Psoas muscle (tissue), 8 donors: Measurements from ENCODE around the gene ISCA1. TPM values are rescaled to one million over a fixed set of nuclear protein-coding genes. Genes with fewer than 3 reads are reported as not detected.

Experiments used
- ATAC-seq, 4 donors: fragments of 200-7000 bp; cut with Tn5 transposase; one replicate each; pipeline ENCODE4 v1.9.1; 2020; ENCODE audit warnings: moderate library complexity in 3 of 4, mild to moderate bottlenecking in 2 of 4
- DNase-seq, 2 donors: peaks; one replicate each; pipeline ENCODE4 v3.0.0-alpha.2; 2020
- H3K27ac ChIP-seq: fragments of 200-600 bp; one replicate; pipeline ENCODE4 v1.8.0; 2022
- H3K27me3 ChIP-seq, 3 donors: fragments of 200-600 bp in 1 of 3; one replicate each; pipeline versions ENCODE4 v1.6.1 to v1.8.0; 2013 to 2022; ENCODE audit warnings: low read length in 2 of 3, mild to moderate bottlenecking in 2 of 3, moderate library complexity in 1 of 3; ENCODE audit not compliant: insufficient read depth in 3 of 3
- H3K36me3 ChIP-seq, 2 donors: fragments of 200-600 bp in 1 of 2; one replicate each; pipeline versions ENCODE4 v1.6.1 to v1.8.0; 2013 to 2022; ENCODE audit warnings: low read depth in 1 of 2, mild to moderate bottlenecking in 1 of 2, moderate library complexity in 1 of 2; ENCODE audit not compliant: insufficient read depth in 1 of 2
- H3K4me1 ChIP-seq: fragments of 200-600 bp; one replicate; pipeline ENCODE4 v1.8.0; 2022
- H3K4me3 ChIP-seq: fragments of 200-600 bp; one replicate; pipeline ENCODE4 v1.8.0; 2022; ENCODE audit warnings: mild to moderate bottlenecking
- H3K9me3 ChIP-seq: fragments of 200-600 bp; one replicate; pipeline ENCODE4 v1.8.0; 2022
- WGBS, 3 donors: extraction: QIAGEN DNeasy Blood & Tissue Kit; methylation state at CpG; one replicate each; pipeline versions ENCODE4 v1.1.6 to v1.1.7; 2013; 5-methylcytosine and 5-hydroxymethylcytosine counted together
- intact Hi-C, 2 donors: fragments of 100-400 bp; cut with DNase I; formaldehyde crosslinking; loops; one replicate each; pipeline versions ENCODE4 v1.11.0 to v1.14.2; 2022
- polyA plus RNA-seq, 3 donors: library from polyadenylated mRNA; stranded (reverse); fragments of 200-250 nt; gene quantifications; one replicate each; pipeline ENCODE4 v1.2.3, GENCODE V29; 2013
- total RNA-seq, 4 donors: library from RNA; stranded (reverse); fragmentation: NEBNext Ultra II Directional in 2 of 4; extraction: Animal tissue kit (Norgen Biotek cat#: 25700) in 2 of 4; gene quantifications; one replicate each; pipeline versions ENCODE4 v1.2.1 to v1.2.4, GENCODE V29; 2021 to 2023
- TF ChIP-seq, protein P1 (sequence below): fragments of 200-600 bp; IDR thresholded peaks from one replicate; pipeline ENCODE4 v1.8.0; 2022; ENCODE audit warnings: antibody characterized with exemption
- donor health status: healthy with polysubstance abuse.
- donor health status: DM: no; HTN: no; CAD: no; lungs with moderate emphysema.
- donor health status: Bipolar disorder and iron deficiency.
- donor health status: healthy.
- donor health status: DM: yes; HTN: yes; CAD: no.
- donor health status: DM: no; HTN: no; CAD: no.
- donor health status: DM: no; HTN: no; CAD: no.
- donor health status: DM: yes; HTN: yes; CAD: no.

The ISCA1 gene
- total and polyA plus RNA-seq, 7 donors, result 44.5 to 130 (median 66.4) TPM

DNA sequence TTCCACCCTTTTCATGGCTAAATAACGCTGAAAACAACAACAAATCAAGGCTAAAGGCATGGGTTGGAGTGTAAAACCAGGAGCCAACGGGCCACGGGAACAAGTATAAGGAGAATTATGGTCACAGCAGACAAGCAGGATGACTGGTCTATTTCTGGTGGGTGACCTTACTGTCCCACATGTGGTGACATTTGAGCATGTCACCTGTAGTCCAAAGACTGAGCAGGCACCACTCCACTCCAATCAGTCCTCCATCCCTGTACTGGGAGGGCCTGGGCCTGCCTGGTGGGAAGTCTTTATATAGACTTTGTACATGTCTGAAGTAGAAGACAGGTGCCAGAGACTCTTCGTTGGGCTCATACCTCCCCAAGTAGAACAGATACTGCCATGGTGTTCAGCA, 59.7 kb downstream of the ISCA1 start:
- no peaks in the 10 kb centered on the region for H3K4me1 ChIP-seq
- no peak for DNase-seq
- no peaks in the 10 kb centered on the region for H3K9me3 ChIP-seq
- TF ChIP-seq, protein P1, sequence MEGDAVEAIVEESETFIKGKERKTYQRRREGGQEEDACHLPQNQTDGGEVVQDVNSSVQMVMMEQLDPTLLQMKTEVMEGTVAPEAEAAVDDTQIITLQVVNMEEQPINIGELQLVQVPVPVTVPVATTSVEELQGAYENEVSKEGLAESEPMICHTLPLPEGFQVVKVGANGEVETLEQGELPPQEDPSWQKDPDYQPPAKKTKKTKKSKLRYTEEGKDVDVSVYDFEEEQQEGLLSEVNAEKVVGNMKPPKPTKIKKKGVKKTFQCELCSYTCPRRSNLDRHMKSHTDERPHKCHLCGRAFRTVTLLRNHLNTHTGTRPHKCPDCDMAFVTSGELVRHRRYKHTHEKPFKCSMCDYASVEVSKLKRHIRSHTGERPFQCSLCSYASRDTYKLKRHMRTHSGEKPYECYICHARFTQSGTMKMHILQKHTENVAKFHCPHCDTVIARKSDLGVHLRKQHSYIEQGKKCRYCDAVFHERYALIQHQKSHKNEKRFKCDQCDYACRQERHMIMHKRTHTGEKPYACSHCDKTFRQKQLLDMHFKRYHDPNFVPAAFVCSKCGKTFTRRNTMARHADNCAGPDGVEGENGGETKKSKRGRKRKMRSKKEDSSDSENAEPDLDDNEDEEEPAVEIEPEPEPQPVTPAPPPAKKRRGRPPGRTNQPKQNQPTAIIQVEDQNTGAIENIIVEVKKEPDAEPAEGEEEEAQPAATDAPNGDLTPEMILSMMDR, result no peak
- peak in 3 of 4 donors; percentile 75 to 92 (median 91) for ATAC-seq
- H3K27me3 ChIP-seq, result no peaks in the 10 kb centered on the region
- peak overlapping the region; percentile 2 for H3K27ac ChIP-seq
- H3K36me3 ChIP-seq, result no peaks in the 10 kb centered on the region
- intact Hi-C loops, result no loop called here
- no peak overlapping the region for H3K4me3 ChIP-seq
- 42 to 52% (median 43%) methylated on average over 4 of the region's 4 CpGs for WGBS, 3 donors

DNA sequence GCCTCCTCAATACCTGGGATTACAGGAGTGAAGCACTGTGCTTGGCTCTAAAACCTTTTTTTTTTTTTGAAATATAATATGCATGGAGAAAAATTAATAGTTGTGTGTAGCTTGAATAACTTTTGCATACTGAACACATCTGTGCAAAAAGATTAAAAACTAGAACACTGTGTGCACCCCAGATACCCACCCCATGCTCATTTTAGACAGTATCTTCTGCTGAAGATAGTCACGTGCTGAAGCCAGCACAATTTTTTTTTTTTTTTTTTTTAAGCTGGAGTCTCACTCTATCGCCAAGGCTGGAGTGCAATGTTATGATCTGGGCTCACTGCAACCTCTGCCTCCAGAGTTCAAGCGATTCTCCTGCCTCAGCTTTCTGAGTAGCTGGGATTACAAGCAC, 62.7 kb downstream of the ISCA1 start:
- Histone ChIP-seq H3K4me3 (no peak overlapping the region), H3K9me3 (no peaks in the 10 kb centered on the region), H3K4me1 (no peaks in the 10 kb centered on the region), H3K36me3 (no peaks in the 10 kb centered on the region), H3K27ac (no peak overlapping the region), H3K27me3 (no peaks in the 10 kb centered on the region)
- TF ChIP-seq, protein P1, result no peak
- WGBS, 3 donors, result 71 to 76% (median 75%) methylated on average over 3 of the region's 3 CpGs
- intact Hi-C loops, result no loop called here
- ATAC-seq (no peak), DNase-seq (no peak)

DNA sequence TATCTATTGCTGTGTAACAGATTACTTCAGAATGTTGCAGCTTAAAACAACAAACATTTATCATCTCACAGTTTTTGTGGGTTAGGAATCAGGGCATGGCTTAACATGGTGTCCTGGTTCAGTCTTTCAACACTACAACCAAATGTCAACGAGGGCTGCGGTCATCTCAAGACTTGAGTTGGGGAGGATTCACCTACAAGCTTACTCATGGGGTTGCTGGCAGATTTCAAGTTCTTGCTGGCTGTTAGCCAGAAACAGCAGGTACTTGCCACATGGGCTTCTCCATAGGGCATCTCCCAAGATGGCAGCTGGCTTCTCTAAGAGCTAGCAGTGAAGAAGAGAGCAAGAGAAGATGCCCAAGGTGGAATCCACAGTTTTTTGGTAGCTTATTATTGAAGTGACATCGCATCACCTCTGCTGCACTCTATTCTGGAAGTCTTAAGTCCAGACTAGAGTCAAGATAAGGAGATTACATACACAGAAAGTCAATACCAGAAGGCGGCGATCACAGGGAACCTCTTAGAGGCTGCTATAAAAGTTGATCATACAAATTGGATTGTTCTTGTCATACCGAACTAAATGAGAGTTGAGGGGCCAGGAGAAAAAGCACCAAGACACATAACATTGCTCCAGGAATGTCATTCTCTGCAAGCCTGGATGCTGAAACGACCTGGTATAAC, 65.1 kb downstream of the ISCA1 start:
- Histone ChIP-seq H3K27ac (no peak overlapping the region), H3K36me3 (no peaks in the 10 kb centered on the region), H3K9me3 (no peaks in the 10 kb centered on the region), H3K4me1 (no peaks in the 10 kb centered on the region), H3K27me3 (no peaks in the 10 kb centered on the region), H3K4me3 (no peak overlapping the region)
- no peak for ATAC-seq
- 87 to 91% (median 90%) methylated on average over 7 of the region's 7 CpGs for WGBS, 3 donors
- TF ChIP-seq, protein P1, result no peak
- intact Hi-C loops, result no loop called here
- no peak for DNase-seq

Other genes with a start within 250 kb of the ISCA1 start
- gene GOLM1, start 183.0 kb downstream of the ISCA1 start, total RNA-seq, result 1 to 10 TPM; 2.6 to 7.0 (median 3.5) TPM
- gene GOLM1, start 183.0 kb downstream of the ISCA1 start, polyA plus RNA-seq, result 1 to 10 TPM; 3.4 to 4.6 (median 3.6) TPM
- under 1 TPM in 3 of 4 donors, not detected in 1; 0.13 to 0.51 (median 0.36) TPM for gene C9orf153, start 22.9 kb downstream of the ISCA1 start, total RNA-seq
- gene C9orf153, start 22.9 kb downstream of the ISCA1 start, polyA plus RNA-seq, result under 1 TPM; 0.04 to 0.22 (median 0.09) TPM
- 10 to 100 TPM; 13.5 to 21.3 (median 18.2) TPM for gene TUT7, start 71.9 kb upstream of the ISCA1 start, total RNA-seq
- gene TUT7, start 71.9 kb upstream of the ISCA1 start, polyA plus RNA-seq, result 10 to 100 TPM in 2 of 3 donors, 1 to 10 TPM in 1; 9.4 to 15.5 (median 12.7) TPM